ENCODE measurements around the gene RAD51B.

RAD51B gene

DNA sequence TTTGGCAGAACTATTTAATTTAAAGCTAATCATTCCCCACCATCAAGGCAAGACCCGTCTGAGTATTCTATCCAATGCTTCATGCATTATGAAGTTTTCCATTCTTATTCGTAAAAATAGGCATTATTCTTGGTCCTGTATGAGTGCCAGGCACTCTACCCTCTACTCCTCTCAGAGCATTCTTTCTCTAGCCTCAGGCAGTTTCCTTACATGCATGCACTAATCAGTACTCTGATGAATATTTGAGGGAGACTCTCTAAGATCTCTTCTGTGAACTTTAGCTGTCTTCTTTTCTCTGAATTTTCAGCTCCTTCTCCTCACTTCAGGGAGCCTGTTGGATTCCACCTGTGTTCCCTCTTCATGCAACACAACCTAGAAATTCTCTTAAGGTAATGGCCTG lies 334.7 kb downstream of the RAD51B start:
- DNase-seq: no peak

GRCh38 chr14:68157971-68158371 lies 338.4 kb downstream of the RAD51B start:
- no peak for DNase-seq

DNA sequence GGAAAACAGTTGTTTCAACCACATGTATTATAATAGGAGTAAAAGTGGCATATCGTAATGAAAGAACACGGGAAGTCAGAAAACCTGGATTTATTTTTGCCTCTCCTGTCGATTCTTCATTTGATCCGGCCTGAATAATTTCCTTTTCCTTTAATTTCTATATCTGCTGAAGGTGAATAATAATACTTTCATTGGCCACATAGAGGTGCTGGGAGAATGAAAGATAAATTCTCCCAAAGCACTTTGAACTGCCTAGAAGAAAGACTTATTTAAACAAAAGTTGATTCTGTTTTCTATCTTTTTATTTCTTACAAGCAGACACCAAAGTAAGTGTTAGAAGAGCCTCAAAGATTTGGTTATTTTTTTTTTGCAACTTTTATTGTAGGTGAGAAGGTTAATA lies 339.1 kb downstream of the RAD51B start:
- no peak for DNase-seq

DNA sequence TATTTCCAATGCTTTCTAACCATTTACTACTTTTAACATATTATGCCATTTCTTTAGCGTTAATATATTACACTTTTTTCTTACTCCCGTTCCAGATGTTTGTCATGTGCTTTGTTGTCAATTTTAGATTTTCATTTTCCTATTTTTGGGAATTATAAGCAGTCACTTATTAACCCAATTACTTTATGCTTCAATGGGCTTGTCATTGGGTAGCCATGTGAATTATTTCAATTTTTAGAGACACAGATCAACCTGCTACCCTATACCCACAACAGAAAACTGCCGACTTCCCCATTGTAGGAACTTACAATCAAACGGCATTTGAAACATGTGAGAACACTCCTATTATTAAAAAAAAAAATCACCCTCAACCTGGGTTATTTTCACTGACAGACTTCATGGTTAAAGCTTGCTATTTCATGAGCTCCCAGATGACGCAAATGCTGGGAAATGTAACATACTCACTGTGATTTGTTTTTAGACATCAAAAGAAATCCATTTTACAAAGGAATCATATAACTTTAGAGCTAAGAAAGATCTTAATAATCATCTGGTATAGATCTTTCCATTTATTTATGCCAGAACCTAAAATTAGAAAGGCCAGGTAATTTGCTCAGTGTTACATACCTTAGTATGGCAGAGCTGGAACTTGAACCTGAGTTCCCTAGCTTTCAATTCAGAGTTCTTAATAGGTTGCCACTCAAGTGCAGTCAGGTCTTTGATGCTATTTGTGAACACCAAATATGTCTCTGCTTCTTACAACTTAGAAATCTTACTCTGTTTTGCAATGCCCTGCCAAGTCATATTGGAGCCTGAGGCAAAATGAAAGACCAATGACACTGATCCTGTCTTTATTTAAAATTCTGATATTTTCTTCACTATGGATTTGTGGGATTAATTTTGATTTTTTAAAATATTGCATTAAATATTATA lies 340.4 kb downstream of the RAD51B start:
- no peak for DNase-seq

- no peak for DNase-seq
Observed at GRCh38 chr14:68160779-68161546, 341.4 kb downstream of the RAD51B start.

DNA sequence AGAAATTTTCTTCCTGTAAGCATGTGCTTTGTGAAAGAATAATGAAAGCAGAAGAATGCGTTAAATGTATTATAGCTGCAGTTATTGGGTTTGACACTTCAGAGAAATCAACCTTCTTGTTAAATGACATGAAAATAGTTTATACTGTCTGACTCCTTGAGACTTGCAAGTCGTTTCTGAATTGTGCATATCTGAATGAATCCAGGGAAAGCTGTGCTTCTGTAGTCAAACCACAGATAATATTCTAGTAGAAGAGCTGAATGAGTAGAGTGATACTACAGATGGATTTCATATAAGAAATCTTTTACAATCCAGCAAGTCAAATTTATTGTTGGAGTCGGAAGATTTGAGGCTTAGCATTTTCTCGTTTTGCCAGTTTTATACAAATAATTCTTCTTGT lies 343.3 kb downstream of the RAD51B start:
- DNase-seq: no peak

DNA sequence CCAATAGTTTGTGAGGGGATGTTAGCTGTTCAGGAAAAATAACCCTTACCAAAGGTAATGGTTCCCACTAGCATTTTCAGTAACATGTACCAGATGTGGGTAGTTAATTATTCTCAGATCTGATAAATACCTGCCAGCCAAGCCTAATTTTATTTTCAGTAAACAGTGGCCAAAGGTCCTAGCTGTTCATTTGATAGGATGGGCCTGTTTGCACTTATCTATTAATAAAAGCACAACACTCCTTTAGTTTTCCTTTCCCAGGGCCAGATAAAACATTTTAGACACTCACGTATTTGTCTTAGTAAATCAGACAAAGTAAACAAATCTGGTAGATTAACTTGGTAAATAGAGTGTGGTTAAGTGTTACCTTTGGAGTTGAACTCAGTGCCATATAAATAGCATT lies 345.1 kb downstream of the RAD51B start:
- DNase-seq: no peak

- DNase-seq: no peak
Observed at GRCh38 chr14:68165274-68165843, 345.8 kb downstream of the RAD51B start.

DNA sequence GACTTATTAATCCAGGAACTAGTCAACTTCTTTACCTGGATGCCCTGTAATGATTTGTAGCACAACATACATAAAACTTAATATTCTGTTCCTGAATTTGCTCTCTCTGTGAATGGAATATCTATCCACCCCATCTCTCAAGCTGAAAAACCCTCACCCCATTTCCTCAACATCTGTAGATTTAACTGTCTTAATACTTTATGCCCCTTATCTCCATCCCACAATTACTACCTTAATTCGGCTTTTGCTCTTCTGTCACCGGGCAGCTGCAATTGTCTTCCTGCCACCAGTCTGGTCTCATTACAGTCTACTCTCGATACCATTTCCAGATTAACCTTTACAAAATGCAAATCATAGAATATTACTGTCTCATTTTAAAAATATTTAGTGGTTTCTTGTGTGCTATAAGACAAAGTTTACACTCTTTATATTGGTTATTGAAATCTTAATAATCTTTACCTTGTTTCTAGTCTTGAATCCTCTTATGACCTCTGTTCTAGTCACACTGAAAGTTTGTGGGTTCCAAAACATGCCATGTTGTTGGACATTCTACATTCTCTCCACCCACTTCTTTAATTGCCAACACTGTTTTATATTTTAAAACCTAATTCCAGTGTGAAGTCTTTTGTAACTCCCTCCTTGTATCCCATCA lies 347.3 kb downstream of the RAD51B start:
- no peak for DNase-seq

GRCh38 chr14:68167383-68168087 lies 348.0 kb downstream of the RAD51B start:
- DNase-seq: no peak

- DNase-seq: no peak
Observed at GRCh38 chr14:68168460-68169109, 349.0 kb downstream of the RAD51B start.

DNA sequence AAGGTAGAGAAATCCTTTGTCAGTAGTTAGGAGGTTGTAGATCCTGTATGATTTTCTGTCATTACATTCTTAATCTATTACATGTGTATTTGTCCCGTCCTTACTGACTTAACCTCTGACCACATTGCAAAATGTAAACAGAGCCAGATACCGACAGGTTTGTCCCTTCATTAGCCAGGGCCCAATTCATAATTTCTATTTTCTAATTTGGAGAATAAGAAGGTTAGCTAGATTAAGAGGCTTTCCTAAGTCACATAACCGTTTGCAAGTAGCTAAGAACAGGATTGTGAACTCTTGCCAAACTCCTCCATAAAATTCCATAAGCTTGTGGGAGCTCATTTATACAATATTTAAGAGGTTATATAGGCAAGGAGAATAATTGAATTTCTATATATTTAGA lies 352.6 kb downstream of the RAD51B start:
- DNase-seq: no peak

DNA sequence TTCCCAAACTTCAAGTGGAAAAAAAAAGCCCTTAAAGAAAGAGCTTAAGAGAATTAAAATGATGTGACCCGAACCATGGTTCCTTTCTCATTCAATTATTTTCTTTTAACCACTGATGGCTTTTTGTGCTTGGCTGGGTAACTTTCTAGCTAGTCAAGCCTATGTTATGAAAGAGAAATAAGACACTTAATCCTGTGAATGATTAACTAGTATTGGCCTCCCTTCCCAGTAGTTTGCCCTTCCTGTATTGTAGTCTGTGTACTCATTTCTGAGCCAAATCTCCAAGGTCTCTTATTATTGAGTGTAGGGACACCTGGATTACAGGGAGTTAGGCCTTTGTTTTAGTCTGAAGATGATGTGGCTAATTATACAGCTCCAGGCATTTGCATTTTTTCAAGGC lies 353.0 kb downstream of the RAD51B start:
- DNase-seq: no peak

- DNase-seq: no peak
Observed at GRCh38 chr14:68173227-68173972, 353.8 kb downstream of the RAD51B start.

- DNase-seq: no peak
Observed at GRCh38 chr14:68174446-68174845, 354.9 kb downstream of the RAD51B start.

DNA sequence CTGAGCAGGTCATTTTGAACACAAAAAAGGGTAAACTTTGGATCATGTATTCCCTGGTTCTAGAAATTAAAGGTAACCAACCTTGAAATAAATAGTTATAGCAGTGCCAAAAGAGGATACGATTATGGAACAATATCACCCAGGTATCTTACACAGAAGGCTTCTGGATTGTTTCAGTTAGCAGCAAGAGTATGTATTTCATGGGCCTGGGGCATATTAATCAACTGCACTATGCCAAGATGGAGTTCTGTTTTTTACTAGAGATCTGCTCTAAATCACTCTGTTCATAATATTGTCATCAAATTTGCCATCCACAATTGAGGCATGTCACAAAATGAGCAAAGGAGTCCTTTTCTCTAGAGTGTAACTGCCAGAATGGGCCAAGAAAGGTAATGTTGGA lies 357.1 kb downstream of the RAD51B start:
- DNase-seq: no peak

- no peak for DNase-seq
Observed at GRCh38 chr14:68177728-68178127, 358.1 kb downstream of the RAD51B start.

GRCh38 chr14:68178282-68178681 lies 358.7 kb downstream of the RAD51B start:
- no peak for DNase-seq

GRCh38 chr14:68181519-68182326 lies 362.1 kb downstream of the RAD51B start:
- no peak for DNase-seq

DNA sequence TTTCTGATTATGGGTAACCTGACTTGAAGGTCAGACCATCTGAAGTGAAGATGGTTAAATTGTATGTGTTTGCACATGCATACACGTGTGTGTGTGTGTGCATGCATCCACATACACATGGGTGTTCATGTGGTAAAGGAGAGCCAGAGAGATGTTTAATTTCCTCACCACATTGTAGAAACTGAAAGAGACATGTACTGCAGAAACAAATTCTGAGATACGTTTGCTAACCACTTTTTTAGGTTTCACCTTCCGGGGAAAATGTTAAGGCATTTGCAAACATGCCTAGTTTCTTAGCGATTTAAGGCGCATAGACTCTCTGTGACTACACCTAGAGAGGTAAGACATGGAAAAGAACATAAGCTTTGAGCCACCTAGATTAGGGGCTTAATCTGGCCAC lies 362.9 kb downstream of the RAD51B start:
- no peak for DNase-seq
